PC-9 (cell line): ENCODE results near the gene HYAL1. TPM values are rescaled to one million over a fixed set of nuclear protein-coding genes. Genes with fewer than 3 reads are reported as not detected.
"Not testable (repeated sequence)": the region's sequence is repeated elsewhere in the genome, so short reads cannot be mapped to it uniquely, and the experiment has no call there.

ENCODE experiments used
- BruUV-seq: library from RNA; stranded (reverse); fragments of 400-500 nt; replicated peaks from 2 replicates; lab custom pipeline; 2021; lab: Mats Ljungman, UMichigan
- CTCF ChIA-PET: fragments of 300-600 bp; sonication (Branson Sonifier 250); formaldehyde crosslinking; loops from one replicate; lab custom pipeline; 2022; ENCODE audit warnings: antibody characterized with exemption; lab: Charles Lee
- POLR2A ChIA-PET: fragments of 300-600 bp; sonication (Branson Sonifier 250); formaldehyde crosslinking; loops from one replicate; lab custom pipeline; 2022; ENCODE audit warnings: antibody characterized with exemption; ENCODE audit not compliant: unreplicated experiment; lab: Charles Lee
- DNase-seq, 2 experiments: peaks; one replicate each; pipeline versions ENCODE4 v3.0.0 to v3.0.0-alpha.2; 2015 to 2022; ENCODE audit warnings: mixed read lengths in 1 of 2
- H2AFZ ChIP-seq: fragments of 200-600 bp; sonication (generic); 2 replicates; pipeline ENCODE4 v1.8.1; 2017; ENCODE audit warnings: antibody characterized with exemption
- H3F3A ChIP-seq: fragments of 200-600 bp; sonication (generic); 2 replicates; pipeline ENCODE4 v1.8.1; 2017; ENCODE audit warnings: antibody characterized with exemption, mild to moderate bottlenecking, low read depth; ENCODE audit not compliant: insufficient read depth
- H3K27ac ChIP-seq: fragments of 200-600 bp; sonication (generic); 2 replicates; pipeline ENCODE4 v1.6.1; 2016; ENCODE audit warnings: mixed run types
- H3K27me3 ChIP-seq: fragments of 200-600 bp; sonication (generic); 2 replicates; pipeline ENCODE4 v1.6.1; 2016; ENCODE audit warnings: low read depth, mixed run types; ENCODE audit not compliant: insufficient read depth
- H3K36me3 ChIP-seq: fragments of 200-600 bp; sonication (generic); 2 replicates; pipeline ENCODE4 v1.6.1; 2016; ENCODE audit warnings: low read depth, mixed run types
- H3K4me1 ChIP-seq: fragments of 200-600 bp; sonication (generic); replicated peaks from 2 replicates; pipeline ENCODE4 v1.6.1; 2016; ENCODE audit warnings: mixed run types; ENCODE audit not compliant: insufficient read depth
- H3K4me2 ChIP-seq: fragments of 200-600 bp; sonication (generic); 2 replicates; pipeline ENCODE4 v1.6.1; 2017; ENCODE audit warnings: mixed run types
- H3K4me3 ChIP-seq: fragments of 200-600 bp; sonication (generic); 2 replicates; pipeline ENCODE4 v1.6.1; 2016; ENCODE audit warnings: mixed run types
- H3K79me2 ChIP-seq: fragments of 200-600 bp; sonication (generic); 2 replicates; pipeline ENCODE4 v1.6.1; 2017; ENCODE audit warnings: low read depth, mixed run types
- H3K9me2 ChIP-seq: fragments of 200-600 bp; sonication (generic); 2 replicates; pipeline ENCODE4 v1.8.1; 2017; ENCODE audit warnings: mild to moderate bottlenecking; ENCODE audit not compliant: insufficient read depth
- H3K9me3 ChIP-seq: fragments of 200-600 bp; sonication (generic); 2 replicates; pipeline ENCODE4 v1.8.1; 2016; ENCODE audit warnings: low read depth; ENCODE audit not compliant: insufficient read depth
- H4K20me1 ChIP-seq: fragments of 200-600 bp; sonication (generic); 2 replicates; pipeline ENCODE4 v1.8.1; 2017; ENCODE audit not compliant: insufficient read depth
- EZH2 ChIP-seq: fragments of 200-600 bp; sonication (generic); IDR thresholded peaks from 2 replicates; pipeline ENCODE4 v1.8.0; 2017; ENCODE audit warnings: antibody characterized with exemption, low read depth
- intact Hi-C: fragments of 100-400 bp; cut with micrococcal nuclease; formaldehyde crosslinking; loops from one replicate; pipeline ENCODE4 v1.10.0; 2022; ENCODE audit not compliant: unreplicated experiment
- total RNA-seq: library from RNA; stranded (reverse); gene quantifications from 2 replicates; pipeline ENCODE4 v1.2.3, GENCODE V29; 2021
- TF ChIP-seq, protein P1 (sequence below): fragments of 200-600 bp; sonication (generic); conservative IDR thresholded peaks from 2 replicates; pipeline ENCODE4 v1.6.1; 2017; ENCODE audit warnings: mixed run types, antibody characterized with exemption, mild to moderate bottlenecking, moderate library complexity

Gene HYAL1
- total RNA-seq, 1 experiment from 2014 or later, result 1.9 TPM

DNA sequence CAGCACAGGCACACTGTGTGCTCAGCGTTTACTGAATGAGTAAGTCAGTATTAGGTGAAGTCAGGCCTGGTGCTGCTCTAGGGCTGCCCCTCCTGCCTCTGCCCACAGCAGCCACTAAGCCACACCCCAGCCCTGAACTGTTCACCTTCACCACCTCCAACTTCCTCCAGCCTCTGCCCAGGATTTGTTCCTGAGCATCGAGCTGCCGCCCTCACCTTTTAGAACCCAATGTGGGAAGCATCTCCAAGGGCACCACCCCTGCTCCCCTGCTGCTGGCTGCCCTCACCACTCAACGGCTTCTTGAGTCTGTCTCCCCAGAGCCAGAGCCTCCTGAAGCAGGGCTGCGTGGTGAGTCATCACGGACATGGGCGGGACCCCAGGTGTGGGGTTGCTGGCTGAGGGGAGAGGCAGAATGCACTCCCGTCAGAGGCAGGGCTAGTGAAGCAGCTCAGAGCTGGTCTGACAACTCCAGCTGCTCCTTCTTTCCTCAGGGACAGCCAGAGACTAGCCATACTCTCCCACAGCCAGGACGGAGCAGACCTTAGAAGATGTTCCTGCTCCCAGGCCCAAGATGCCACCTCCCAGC lies 13.4 kb upstream of the HYAL1 start:
- Histone ChIP-seq H3K9me2 (no peaks in the 10 kb centered on the region), H3K4me2 (peak overlapping the region; percentile 91), H3K27me3 (no peaks in the 10 kb centered on the region), H3K79me2 (peaks cover 32% of the 10 kb centered on the region), H4K20me1 (peaks cover 7% of the 10 kb centered on the region; the same call in 1 of the 2 replicates), H3K36me3 (peaks cover 7% of the 10 kb centered on the region; the same call in 1 of the 2 replicates), H3K4me1 (peaks cover 53% of the 10 kb centered on the region), H3F3A (peaks cover 42% of the 10 kb centered on the region), H3K27ac (peak overlapping the region; percentile 85), H3K4me3 (peak overlapping the region; percentile 46; the same call in 1 of the 2 replicates), H3K9me3 (no peaks in the 10 kb centered on the region), H2AFZ (no peak overlapping the region)
- TF ChIP-seq EZH2, result no peak
- TF ChIP-seq, protein P1, sequence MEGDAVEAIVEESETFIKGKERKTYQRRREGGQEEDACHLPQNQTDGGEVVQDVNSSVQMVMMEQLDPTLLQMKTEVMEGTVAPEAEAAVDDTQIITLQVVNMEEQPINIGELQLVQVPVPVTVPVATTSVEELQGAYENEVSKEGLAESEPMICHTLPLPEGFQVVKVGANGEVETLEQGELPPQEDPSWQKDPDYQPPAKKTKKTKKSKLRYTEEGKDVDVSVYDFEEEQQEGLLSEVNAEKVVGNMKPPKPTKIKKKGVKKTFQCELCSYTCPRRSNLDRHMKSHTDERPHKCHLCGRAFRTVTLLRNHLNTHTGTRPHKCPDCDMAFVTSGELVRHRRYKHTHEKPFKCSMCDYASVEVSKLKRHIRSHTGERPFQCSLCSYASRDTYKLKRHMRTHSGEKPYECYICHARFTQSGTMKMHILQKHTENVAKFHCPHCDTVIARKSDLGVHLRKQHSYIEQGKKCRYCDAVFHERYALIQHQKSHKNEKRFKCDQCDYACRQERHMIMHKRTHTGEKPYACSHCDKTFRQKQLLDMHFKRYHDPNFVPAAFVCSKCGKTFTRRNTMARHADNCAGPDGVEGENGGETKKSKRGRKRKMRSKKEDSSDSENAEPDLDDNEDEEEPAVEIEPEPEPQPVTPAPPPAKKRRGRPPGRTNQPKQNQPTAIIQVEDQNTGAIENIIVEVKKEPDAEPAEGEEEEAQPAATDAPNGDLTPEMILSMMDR, result no peak
- POLR2A ChIA-PET, result interaction anchor here (0.5 to 1.6 kb wide), 10 partner anchors 14 to 1312 kb away, joined by 3 to 36 read pairs (median 4); partner anchors contain the start of genes HEMK1, HYAL3, IFRD2 and NAA80
- intact Hi-C loops, result loop anchor here (1.0 to 2.0 kb wide), 2 partner anchors 17 to 48 kb away; partner anchors contain the start of genes HYAL3, NAA80 and SEMA3B
- DNase-seq, result peak; percentile 98 to 99
- CTCF ChIA-PET, result interaction anchor here (0.6 to 1.0 kb wide), 4 partner anchors 12 to 70 kb away, joined by 3 to 4 read pairs (median 3); partner anchors contain the start of genes HYAL1 and SEMA3B
- BruUV-seq, result no TSS peak

DNA sequence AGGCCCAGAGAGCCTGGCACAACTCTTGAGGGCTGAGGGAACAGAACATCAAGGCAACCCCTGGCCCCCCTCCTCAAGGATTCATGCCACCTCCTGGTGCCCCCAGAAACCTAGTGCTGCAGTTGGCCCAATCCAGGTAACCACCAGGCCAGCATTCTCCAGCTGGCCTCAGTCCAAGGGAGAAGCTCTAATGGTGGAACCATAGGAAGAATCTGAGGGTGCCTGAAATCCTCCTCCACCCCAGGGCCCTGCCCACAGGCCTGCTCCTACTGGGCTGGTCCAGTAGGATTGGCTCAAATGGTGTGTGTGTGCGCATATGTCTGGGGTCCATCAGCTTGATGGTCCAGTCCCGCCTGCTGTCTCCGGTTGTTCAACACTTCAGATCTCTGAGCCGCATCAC lies 11.4 kb upstream of the HYAL1 start:
- CTCF ChIA-PET, result interaction anchor here (0.5 kb wide), 1 partner anchor 32 kb away, joined by 3 read pairs; no protein-coding TSS in a partner anchor
- no peak for DNase-seq

DNA sequence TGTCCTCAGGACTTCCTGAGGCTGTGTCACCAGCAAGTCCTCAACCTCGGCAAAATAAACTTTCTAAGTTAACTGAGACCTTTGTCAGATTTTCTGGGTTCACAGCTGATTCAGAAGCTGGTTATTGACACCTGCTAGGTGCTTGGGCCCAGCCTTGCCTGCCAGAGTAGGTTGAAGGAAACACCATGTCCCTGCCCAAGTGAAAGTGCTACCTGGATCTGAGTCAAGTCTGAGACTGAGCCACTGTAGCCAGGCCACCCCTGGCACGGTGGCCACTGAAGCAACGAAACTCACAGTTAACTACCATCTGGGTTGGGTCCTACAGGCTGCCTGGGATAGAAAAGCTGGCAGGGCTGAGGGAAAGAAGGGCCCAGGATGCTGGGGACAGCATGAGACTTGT lies 11.0 kb upstream of the HYAL1 start:
- Histone ChIP-seq H3K4me1 (peaks cover 47% of the 10 kb centered on the region), H3K36me3 (peaks cover 4% of the 10 kb centered on the region; the same call in 1 of the 2 replicates), H3K4me2 (no peak overlapping the region), H4K20me1 (0 out of 2 replicates have a peak, but pooled peaks cover 3% of the 10 kb centered on the region), H3K27me3 (no peaks in the 10 kb centered on the region), H3K27ac (no peak overlapping the region), H2AFZ (no peak overlapping the region), H3K9me3 (no peaks in the 10 kb centered on the region), H3F3A (peaks cover 42% of the 10 kb centered on the region), H3K9me2 (no peaks in the 10 kb centered on the region), H3K79me2 (peaks cover 17% of the 10 kb centered on the region), H3K4me3 (no peak overlapping the region)
- POLR2A ChIA-PET, result interaction anchor here (0.6 kb wide), 1 partner anchor 10 kb away, joined by 12 read pairs; no protein-coding TSS in a partner anchor
- CTCF ChIA-PET, result interaction anchor here (0.5 to 0.7 kb wide), 2 partner anchors 33 to 35 kb away, joined by 3 to 6 read pairs; no protein-coding TSS in a partner anchor
- no peak for DNase-seq
- intact Hi-C loops, result no loop called here
- TF ChIP-seq, protein P1, result no peak
- BruUV-seq, result no TSS peak

More for the DNA sequence above, 11.4 kb upstream of the HYAL1 start:
- Histone ChIP-seq H2AFZ (no peak overlapping the region), H3K4me2 (no peak overlapping the region), H3K4me1 (peaks cover 47% of the 10 kb centered on the region), H3K27me3 (no peaks in the 10 kb centered on the region), H3K79me2 (peaks cover 22% of the 10 kb centered on the region), H3K36me3 (peaks cover 7% of the 10 kb centered on the region; the same call in 1 of the 2 replicates), H3K9me3 (no peaks in the 10 kb centered on the region), H3F3A (peaks cover 42% of the 10 kb centered on the region), H4K20me1 (0 out of 2 replicates have a peak, but pooled peaks cover 3% of the 10 kb centered on the region), H3K9me2 (no peaks in the 10 kb centered on the region), H3K4me3 (no peak overlapping the region), H3K27ac (peak overlapping the region; percentile 16; the same call in 1 of the 2 replicates)
- POLR2A ChIA-PET, result no interaction called here
- no peak for TF ChIP-seq EZH2
- TF ChIP-seq, protein P1, result no peak
- intact Hi-C loops, result no loop called here
- no TSS peak for BruUV-seq

DNA sequence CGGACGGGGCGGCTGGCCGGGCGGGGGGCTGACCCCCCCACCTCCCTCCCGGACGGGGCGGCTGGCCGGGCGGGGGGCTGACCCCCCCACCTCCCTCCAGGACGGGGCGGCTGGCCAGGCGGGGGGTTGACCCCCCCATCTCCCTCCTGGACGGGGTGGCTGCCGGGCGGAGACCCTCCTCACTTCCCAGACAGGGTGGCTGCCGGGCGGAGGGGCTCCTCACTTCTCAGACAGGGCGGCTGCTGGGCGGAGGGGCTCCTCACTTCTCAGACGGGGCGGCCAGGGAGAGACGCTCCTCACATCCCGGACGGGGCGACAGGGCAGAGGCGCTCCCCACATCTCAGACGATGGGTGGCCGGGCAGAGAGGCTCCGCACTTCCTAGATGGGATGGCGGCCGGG lies 8.7 kb upstream of the HYAL1 start:
- intact Hi-C loops, H3K4me3 ChIP-seq, H3K4me2 ChIP-seq, H4K20me1 ChIP-seq, BruUV-seq, DNase-seq, H3K9me3 ChIP-seq, H2AFZ ChIP-seq, H3K27ac ChIP-seq, H3K36me3 ChIP-seq, POLR2A ChIA-PET, H3K27me3 ChIP-seq, CTCF ChIA-PET, H3K9me2 ChIP-seq, H3K79me2 ChIP-seq: not testable (repeated sequence)
- Histone ChIP-seq H3K4me1 (peaks cover 24% of the 10 kb centered on the region), H3F3A (peaks cover 20% of the 10 kb centered on the region)
